DND-41 (cell line): ENCODE data around the gene NPHP4.

Experiments
- ATAC-seq: fragments of 200-7000 bp; cut with Tn5 transposase; 3 replicates; pipeline ENCODE4 v1.9.1; 2021; ENCODE audit warnings: low read depth; ENCODE audit not compliant: insufficient read depth
- DNase-seq: peaks from one replicate; pipeline ENCODE4 v3.0.0-alpha.2; 2020
- H2AFZ ChIP-seq: 2 replicates; pipeline ENCODE4 v1.6.0; 2012; ENCODE audit warnings: low read depth, low read length
- H3K27ac ChIP-seq: 2 replicates; pipeline ENCODE4 v1.5.1; 2012; ENCODE audit warnings: low read length, inconsistent platforms
- H3K27me3 ChIP-seq: fragments of 200-600 bp; sonication (generic); 2 replicates; pipeline ENCODE4 v1.6.0; 2012; ENCODE audit warnings: low read length, mild to moderate bottlenecking, inconsistent platforms; ENCODE audit not compliant: insufficient read depth, poor library complexity
- H3K36me3 ChIP-seq: 2 replicates; pipeline ENCODE4 v1.5.1; 2012; ENCODE audit warnings: low read length, inconsistent platforms; ENCODE audit not compliant: insufficient read depth
- H3K4me1 ChIP-seq: 2 replicates; pipeline ENCODE4 v1.5.1; 2012; ENCODE audit warnings: mild to moderate bottlenecking, low read length; ENCODE audit not compliant: insufficient read depth
- H3K4me2 ChIP-seq: 2 replicates; pipeline ENCODE4 v1.6.0; 2012; ENCODE audit warnings: mild to moderate bottlenecking, moderate library complexity, low read length, inconsistent platforms; ENCODE audit not compliant: insufficient read depth
- H3K4me3 ChIP-seq, 2 experiments: fragments of 200-600 bp in 1 of 2; shearing (Covaris generic) in 1 of 2; 2 replicates each; pipeline ENCODE4 v1.5.1; 2012 to 2016; ENCODE audit warnings: inconsistent platforms in 2 of 2, low read length in 2 of 2, mild to moderate bottlenecking in 2 of 2, low read depth in 1 of 2, moderate library complexity in 1 of 2
- H3K79me2 ChIP-seq: 2 replicates; pipeline ENCODE4 v1.6.0; 2012; ENCODE audit warnings: low read length, inconsistent platforms; ENCODE audit not compliant: insufficient read depth
- H3K9ac ChIP-seq: 2 replicates; pipeline ENCODE4 v1.6.0; 2012; ENCODE audit warnings: low read depth, mild to moderate bottlenecking, inconsistent platforms, low read length, moderate library complexity
- H3K9me3 ChIP-seq: 2 replicates; pipeline ENCODE4 v1.5.1; 2012; ENCODE audit warnings: low read length, moderate library complexity, mild to moderate bottlenecking, inconsistent platforms; ENCODE audit not compliant: insufficient read depth, severe bottlenecking
- H4K20me1 ChIP-seq: 2 replicates; pipeline ENCODE4 v1.6.0; 2012; ENCODE audit warnings: low read length; ENCODE audit not compliant: insufficient read depth
- CTCF ChIP-seq: IDR thresholded peaks from 2 replicates; pipeline ENCODE4 v1.5.1; 2012; ENCODE audit warnings: borderline replicate concordance, low read length, moderate library complexity, mild to moderate bottlenecking; ENCODE audit not compliant: poor library complexity, severe bottlenecking; ENCODE audit errors: extremely low read depth
- EZH2 ChIP-seq: IDR thresholded peaks from 3 replicates; pipeline ENCODE4 v1.6.1; 2012; ENCODE audit warnings: borderline replicate concordance, low read depth, mild to moderate bottlenecking, moderate library complexity, low read length, inconsistent platforms; ENCODE audit not compliant: severe bottlenecking

The NPHP4 gene

GRCh38 chr1:5944843-5945167, 47.4 kb downstream of the NPHP4 start:
- ATAC-seq = no peak
- no peaks in the 10 kb centered on the region for H3K9me3 ChIP-seq
- DNase-seq = no peak
- peaks cover 57% of the 10 kb centered on the region for H3K36me3 ChIP-seq
- no peak overlapping the region for H3K9ac ChIP-seq
- no peak overlapping the region for H3K4me2 ChIP-seq
- H4K20me1 ChIP-seq = peaks cover 6% of the 10 kb centered on the region; the same call in 1 of the 2 replicates
- TF ChIP-seq EZH2 (no peak), CTCF (no peak)
- no peak overlapping the region for H2AFZ ChIP-seq
- H3K4me3 ChIP-seq = no peak overlapping the region
- no peaks in the 10 kb centered on the region for H3K27me3 ChIP-seq
- no peaks in the 10 kb centered on the region for H3K4me1 ChIP-seq
- H3K27ac ChIP-seq = no peak overlapping the region
- H3K79me2 ChIP-seq = no peaks in the 10 kb centered on the region

GRCh38 chr1:5944154-5944842, 47.9 kb downstream of the NPHP4 start:
- H3K4me3 ChIP-seq = no peak overlapping the region
- H3K27ac ChIP-seq = no peak overlapping the region
- no peaks in the 10 kb centered on the region for H3K9me3 ChIP-seq
- H3K27me3 ChIP-seq = no peaks in the 10 kb centered on the region
- no peak overlapping the region for H3K9ac ChIP-seq
- no peak for DNase-seq
- H3K4me2 ChIP-seq = no peak overlapping the region
- ATAC-seq = no peak
- peaks cover 3% of the 10 kb centered on the region; the same call in 1 of the 2 replicates for H4K20me1 ChIP-seq
- H3K79me2 ChIP-seq = no peaks in the 10 kb centered on the region
- TF ChIP-seq CTCF (no peak), EZH2 (no peak)
- H3K36me3 ChIP-seq = peaks cover 52% of the 10 kb centered on the region
- H3K4me1 ChIP-seq = no peaks in the 10 kb centered on the region
- H2AFZ ChIP-seq = no peak overlapping the region

- peaks cover 51% of the 10 kb centered on the region for H3K36me3 ChIP-seq
- no peaks in the 10 kb centered on the region for H3K79me2 ChIP-seq
- no peak overlapping the region for H3K9ac ChIP-seq
- H3K27me3 ChIP-seq = no peaks in the 10 kb centered on the region
- DNase-seq (no peak), ATAC-seq (no peak)
- 0 out of 2 replicates have a peak, but pooled peaks cover 3% of the 10 kb centered on the region for H4K20me1 ChIP-seq
- no peak overlapping the region for H3K4me3 ChIP-seq
- no peaks in the 10 kb centered on the region for H3K4me1 ChIP-seq
- H2AFZ ChIP-seq = no peak overlapping the region
- TF ChIP-seq EZH2 (no peak), CTCF (no peak)
- no peak overlapping the region for H3K27ac ChIP-seq
- H3K4me2 ChIP-seq = no peak overlapping the region
- H3K9me3 ChIP-seq = no peaks in the 10 kb centered on the region
Measured at GRCh38 chr1:5943343-5944124, 48.7 kb downstream of the NPHP4 start.
